Astrocyte (in vitro differentiated cells and primary cell): Measurements from ENCODE around the gene PEX16. TPM values are rescaled to one million over a fixed set of nuclear protein-coding genes. Genes with fewer than 3 reads are reported as not detected.

Source experiments
- DNase-seq: peaks from one replicate; pipeline ENCODE4 v3.0.0-alpha.2; 2010; ENCODE audit warnings: low read depth
- FAIRE-seq: peaks from 2 replicates; lab custom pipeline; 2011; peaks lifted over from hg19 to GRCh38; lab: Jason Lieb, UNC
- H2AFZ ChIP-seq: 2 replicates; pipeline ENCODE4 v1.6.0; 2012; ENCODE audit warnings: low read depth, low read length, inconsistent platforms
- H3K27ac ChIP-seq: 2 replicates; pipeline ENCODE4 v1.5.1; 2011; ENCODE audit warnings: low read depth, low read length, inconsistent platforms
- H3K27me3 ChIP-seq: 2 replicates; pipeline ENCODE4 v1.6.0; 2011; ENCODE audit warnings: low read length, inconsistent platforms; ENCODE audit not compliant: insufficient read depth
- H3K36me3 ChIP-seq: 2 replicates; pipeline ENCODE4 v1.5.1; 2011; ENCODE audit warnings: low read length, inconsistent platforms; ENCODE audit not compliant: insufficient read depth
- H3K4me1 ChIP-seq: 2 replicates; pipeline ENCODE4 v1.5.1; 2011; ENCODE audit warnings: low read length, inconsistent platforms; ENCODE audit not compliant: insufficient read depth
- H3K4me2 ChIP-seq: 2 replicates; pipeline ENCODE4 v1.6.0; 2012; ENCODE audit warnings: low read length, inconsistent platforms
- H3K4me3 ChIP-seq: 2 replicates; pipeline ENCODE4 v1.5.1; 2011; ENCODE audit warnings: low read depth, mild to moderate bottlenecking, low read length, inconsistent platforms; ENCODE audit not compliant: insufficient read depth
- H3K79me2 ChIP-seq: 2 replicates; pipeline ENCODE4 v1.6.0; 2012; ENCODE audit warnings: mild to moderate bottlenecking, low read length, inconsistent platforms; ENCODE audit not compliant: insufficient read depth
- H3K9ac ChIP-seq: 2 replicates; pipeline ENCODE4 v1.6.0; 2012; ENCODE audit warnings: mild to moderate bottlenecking, low read length, inconsistent platforms
- H3K9me3 ChIP-seq: 2 replicates; pipeline ENCODE4 v1.5.1; 2012; ENCODE audit warnings: low read depth, mild to moderate bottlenecking, low read length, inconsistent platforms; ENCODE audit not compliant: insufficient read depth
- H4K20me1 ChIP-seq: 2 replicates; pipeline ENCODE4 v1.6.0; 2012; ENCODE audit warnings: low read length, inconsistent platforms; ENCODE audit not compliant: insufficient read depth
- H3K27ac Mint-ChIP-seq: one replicate; pipeline ENCODE4 v1.8.0; 2021; ENCODE audit warnings: mild to moderate bottlenecking, mixed read lengths; ENCODE audit not compliant: unreplicated experiment
- H3K27me3 Mint-ChIP-seq: one replicate; pipeline ENCODE4 v1.8.0; 2021; ENCODE audit warnings: low read depth, mixed read lengths; ENCODE audit not compliant: unreplicated experiment
- H3K36me3 Mint-ChIP-seq: one replicate; pipeline ENCODE4 v1.8.0; 2021; ENCODE audit warnings: low read depth, mixed read lengths; ENCODE audit not compliant: unreplicated experiment
- H3K4me1 Mint-ChIP-seq: one replicate; pipeline ENCODE4 v1.8.0; 2021; ENCODE audit warnings: low read depth, mixed read lengths; ENCODE audit not compliant: unreplicated experiment
- H3K4me3 Mint-ChIP-seq: one replicate; pipeline ENCODE4 v1.8.0; 2021; ENCODE audit warnings: mild to moderate bottlenecking, moderate library complexity, mixed read lengths; ENCODE audit not compliant: unreplicated experiment
- H3K9me3 Mint-ChIP-seq: one replicate; pipeline ENCODE4 v1.8.0; 2021; ENCODE audit warnings: mild to moderate bottlenecking, mixed read lengths; ENCODE audit not compliant: unreplicated experiment
- CTCF ChIP-seq: IDR thresholded peaks from 2 replicates; pipeline ENCODE4 v1.5.1; 2011; ENCODE audit warnings: low read depth, mild to moderate bottlenecking, inconsistent platforms, low read length, moderate library complexity; ENCODE audit not compliant: insufficient read depth
- EZH2 ChIP-seq: IDR thresholded peaks from 2 replicates; pipeline ENCODE4 v1.6.1; 2012; ENCODE audit warnings: mild to moderate bottlenecking, low read length, inconsistent platforms; ENCODE audit not compliant: insufficient read depth
- total RNA-seq: library from RNA; stranded (reverse); gene quantifications from 2 replicates; pipeline ENCODE4 v1.2.1, GENCODE V29; 2021

PEX16 gene
- total RNA-seq, 1 donor from 2014 or later = 25.9 TPM

GRCh38 chr11:45939836-45940235 is 22.2 kb upstream of the PEX16 start:
- TF ChIP-seq CTCF (no peak), EZH2 (no peak)
- peaks cover 14% of the 10 kb centered on the region for H3K36me3 Mint-ChIP-seq
- no peaks in the 10 kb centered on the region for H3K9me3 Mint-ChIP-seq

GRCh38 chr11:45937916-45938315 is 20.2 kb upstream of the PEX16 start:
- no peaks in the 10 kb centered on the region for H3K4me1 ChIP-seq
- H3K36me3 ChIP-seq = peaks cover 6% of the 10 kb centered on the region
- no peaks in the 10 kb centered on the region for H3K9me3 ChIP-seq
- Mint-ChIP-seq H3K9me3 (no peaks in the 10 kb centered on the region), H3K36me3 (peaks cover 20% of the 10 kb centered on the region), H3K4me1 (peaks cover 6% of the 10 kb centered on the region), H3K27me3 (no peaks in the 10 kb centered on the region), H3K4me3 (no peak overlapping the region), H3K27ac (no peak overlapping the region)
- no peak overlapping the region for H3K9ac ChIP-seq
- H4K20me1 ChIP-seq = no peaks in the 10 kb centered on the region
- TF ChIP-seq CTCF (no peak), EZH2 (no peak)
- no peak overlapping the region for H3K4me3 ChIP-seq
- DNase-seq (no peak), FAIRE-seq (no peak)
- H3K4me2 ChIP-seq = no peak overlapping the region
- H3K27me3 ChIP-seq = no peaks in the 10 kb centered on the region
- H3K27ac ChIP-seq = no peak overlapping the region
- H2AFZ ChIP-seq = no peak overlapping the region
- no peaks in the 10 kb centered on the region for H3K79me2 ChIP-seq

More at GRCh38 chr11:45939836-45940235, 22.2 kb upstream of the PEX16 start:
- no peak overlapping the region for H3K4me3 ChIP-seq
- H3K4me1 ChIP-seq = no peaks in the 10 kb centered on the region
- Mint-ChIP-seq H3K27ac (peak overlapping the region; percentile 58), H3K27me3 (no peaks in the 10 kb centered on the region), H3K4me3 (no peak overlapping the region), H3K4me1 (peaks cover 5% of the 10 kb centered on the region)
- H3K36me3 ChIP-seq = peaks cover 6% of the 10 kb centered on the region
- H3K9me3 ChIP-seq = no peaks in the 10 kb centered on the region
- H2AFZ ChIP-seq = no peak overlapping the region
- H3K27ac ChIP-seq = no peak overlapping the region
- H3K9ac ChIP-seq = no peak overlapping the region
- no peaks in the 10 kb centered on the region for H3K79me2 ChIP-seq
- FAIRE-seq (no peak), DNase-seq (no peak)
- H3K4me2 ChIP-seq = no peak overlapping the region
- no peaks in the 10 kb centered on the region for H4K20me1 ChIP-seq
- no peaks in the 10 kb centered on the region for H3K27me3 ChIP-seq

GRCh38 chr11:45936511-45937054 is 18.9 kb upstream of the PEX16 start:
- no peak overlapping the region for H3K4me2 ChIP-seq
- H4K20me1 ChIP-seq = peaks cover 4% of the 10 kb centered on the region
- H3K4me3 ChIP-seq = no peak overlapping the region
- H3K9me3 ChIP-seq = no peaks in the 10 kb centered on the region
- H3K9ac ChIP-seq = no peak overlapping the region
- Mint-ChIP-seq H3K27me3 (no peaks in the 10 kb centered on the region), H3K9me3 (no peaks in the 10 kb centered on the region), H3K27ac (no peak overlapping the region), H3K4me1 (peaks cover 8% of the 10 kb centered on the region), H3K4me3 (no peak overlapping the region), H3K36me3 (peaks cover 13% of the 10 kb centered on the region)
- no peak overlapping the region for H3K27ac ChIP-seq
- H3K79me2 ChIP-seq = no peaks in the 10 kb centered on the region
- FAIRE-seq (no peak), DNase-seq (no peak)
- peaks cover 14% of the 10 kb centered on the region for H3K36me3 ChIP-seq
- no peaks in the 10 kb centered on the region for H3K27me3 ChIP-seq
- H3K4me1 ChIP-seq = no peaks in the 10 kb centered on the region
- TF ChIP-seq EZH2 (no peak), CTCF (no peak)
- no peak overlapping the region for H2AFZ ChIP-seq
